ENCODE measurements around the gene DDX6.
A peak's percentile ranks its signal among the peaks of the same experiment; 100 is the strongest.
"Not testable (repeated sequence)": the region's sequence is repeated elsewhere in the genome, so short reads cannot be mapped to it uniquely, and the experiment has no call there.

The DDX6 gene

GRCh38 chr11:118791111-118791960, at the start of gene DDX6:
TSS of gene DDX6 (minus strand) at chr11:118791164. CDS start at chr11:118786251, 4,913 bp downstream.
- peak; percentile 85 to 90 for DNase-seq

GRCh38 chr11:118838905-118839553, 48.1 kb upstream of the DDX6 start:
- peak; percentile 67 to 77 for DNase-seq

- DNase-seq = peak; percentile 18 to 50
Measured at GRCh38 chr11:118837868-118838267, 46.9 kb upstream of the DDX6 start.

- peak; percentile 85 to 91 for DNase-seq
Measured at GRCh38 chr11:118834427-118835028, 43.6 kb upstream of the DDX6 start.

- no peak for DNase-seq
Measured at GRCh38 chr11:118827118-118827517, 36.2 kb upstream of the DDX6 start.

- DNase-seq = not testable (repeated sequence)
Measured at GRCh38 chr11:118822936-118823510, 32.1 kb upstream of the DDX6 start.

- DNase-seq = peak in 1 of 2 donors; percentile 48
Measured at GRCh38 chr11:118820412-118821357, 29.7 kb upstream of the DDX6 start.

- DNase-seq = not testable (repeated sequence)
Measured at GRCh38 chr11:118820025-118820379, 29.0 kb upstream of the DDX6 start.

- no peak for DNase-seq
Measured at GRCh38 chr11:118819334-118820024, 28.5 kb upstream of the DDX6 start.

GRCh38 chr11:118818130-118818529, 27.2 kb upstream of the DDX6 start:
- DNase-seq = no peak

GRCh38 chr11:118813551-118813950, 22.6 kb upstream of the DDX6 start:
- no peak for DNase-seq

GRCh38 chr11:118812485-118812884, 21.5 kb upstream of the DDX6 start:
- no peak for DNase-seq

- DNase-seq = no peak
Measured at GRCh38 chr11:118807800-118808778, 17.1 kb upstream of the DDX6 start.

- DNase-seq = no peak
Measured at GRCh38 chr11:118806400-118806799, 15.4 kb upstream of the DDX6 start.

GRCh38 chr11:118804094-118804493, 13.1 kb upstream of the DDX6 start:
- DNase-seq = no peak

- no peak for DNase-seq
Measured at GRCh38 chr11:118799372-118799771, 8.4 kb upstream of the DDX6 start.

- no peak for DNase-seq
Measured at GRCh38 chr11:118797510-118797909, 6.5 kb upstream of the DDX6 start.

GRCh38 chr11:118792570-118793124, 1.7 kb upstream of the DDX6 start:
- peak; percentile 94 to 96 for DNase-seq

- peak; percentile 22 to 35 for DNase-seq
Measured at GRCh38 chr11:118791961-118792569, 1.1 kb upstream of the DDX6 start.
